ENCODE data around the gene GNG13. TPM values are rescaled to one million over a fixed set of nuclear protein-coding genes. Genes with fewer than 3 reads are reported as not detected.
"Not testable (repeated sequence)": the region's sequence is repeated elsewhere in the genome, so short reads cannot be mapped to it uniquely, and the experiment has no call there.

Gene GNG13
- total RNA-seq, 2 donors from 2014 or later, result not detected

- no peaks in the 10 kb centered on the region for H3K9me3 Mint-ChIP-seq
- DNase-seq (ENCODE audit: low spot score in 2 of 2), result no peak
- H3K36me3 Mint-ChIP-seq, result no peaks in the 10 kb centered on the region
- no peak for ATAC-seq
- no peak overlapping the region for H3K27ac Mint-ChIP-seq
These were observed 21.2 kb upstream of the GNG13 start for GRCh38 chr16:821751-822150.

DNA sequence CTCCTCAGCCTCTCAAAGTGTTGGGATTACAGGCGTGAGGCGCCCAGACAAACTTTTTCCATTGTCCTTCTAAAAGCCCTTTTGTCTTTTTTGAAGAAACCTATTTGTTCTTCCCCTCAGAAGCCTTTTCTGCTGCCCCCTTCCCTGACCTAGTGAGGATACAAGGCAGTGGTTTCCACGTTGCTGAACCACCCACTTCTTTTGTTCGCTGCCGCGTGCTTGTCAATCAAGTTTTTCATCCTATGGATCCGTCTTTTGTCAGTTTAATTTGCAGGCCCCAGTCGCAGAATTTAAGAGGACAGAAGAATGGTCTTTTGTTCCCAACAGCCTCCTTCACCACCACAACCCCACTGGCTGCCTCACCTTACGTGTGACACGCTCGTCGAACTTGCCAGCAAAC is 20.2 kb upstream of the GNG13 start:
- H3K27ac Mint-ChIP-seq, result no peak overlapping the region
- no peaks in the 10 kb centered on the region for H3K9me3 Mint-ChIP-seq
- ATAC-seq (no peak), DNase-seq (ENCODE audit: low spot score in 2 of 2) (no peak)
- no peaks in the 10 kb centered on the region for H3K36me3 Mint-ChIP-seq

DNA sequence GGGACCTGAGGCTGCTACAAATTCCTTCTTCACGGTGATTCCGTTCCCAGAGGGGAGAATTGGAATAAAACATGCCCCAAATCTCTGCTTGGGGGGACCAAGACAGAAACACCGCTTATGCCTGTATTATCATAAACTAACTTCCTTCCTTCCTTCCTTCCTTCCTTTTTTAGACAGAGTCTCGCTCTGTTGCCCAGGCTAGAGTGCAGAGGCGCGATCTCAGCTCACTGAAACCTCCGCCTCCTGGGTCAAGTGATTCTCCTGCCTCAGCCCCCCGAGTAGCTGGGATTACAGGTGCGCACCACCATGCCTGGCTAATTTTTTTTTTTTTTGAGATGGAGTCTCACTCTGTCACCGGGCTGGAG is 19.5 kb upstream of the GNG13 start:
- not testable (repeated sequence) for H3K36me3 Mint-ChIP-seq; H3K27ac Mint-ChIP-seq; DNase-seq (ENCODE audit: low spot score in 2 of 2); H3K9me3 Mint-ChIP-seq; ATAC-seq

- no peak overlapping the region for H3K27ac Mint-ChIP-seq
- H3K9me3 Mint-ChIP-seq, result no peaks in the 10 kb centered on the region
- peak in 1 of 2 donors; percentile 18 for ATAC-seq
These were observed 19.0 kb upstream of the GNG13 start for GRCh38 chr16:819336-820043.

GRCh38 chr16:818592-818991 is 18.1 kb upstream of the GNG13 start:
- no peaks in the 10 kb centered on the region for H3K36me3 Mint-ChIP-seq
- H3K9me3 Mint-ChIP-seq, result no peaks in the 10 kb centered on the region
- no peak for DNase-seq (ENCODE audit: low spot score in 2 of 2)
- H3K27ac Mint-ChIP-seq, result no peak overlapping the region
- no peak for ATAC-seq

More at GRCh38 chr16:819336-820043, 19.0 kb upstream of the GNG13 start:
- H3K36me3 Mint-ChIP-seq, result no peaks in the 10 kb centered on the region
- DNase-seq (ENCODE audit: low spot score in 2 of 2), result no peak

GRCh38 chr16:818132-818531 is 17.6 kb upstream of the GNG13 start:
- no peak overlapping the region for H3K27ac Mint-ChIP-seq
- no peak for DNase-seq (ENCODE audit: low spot score in 2 of 2)
- no peak for ATAC-seq
- H3K36me3 Mint-ChIP-seq, result no peaks in the 10 kb centered on the region
- H3K9me3 Mint-ChIP-seq, result no peaks in the 10 kb centered on the region

- no peak for DNase-seq (ENCODE audit: low spot score in 2 of 2)
- Mint-ChIP-seq H3K27ac (no peak overlapping the region), H3K9me3 (no peaks in the 10 kb centered on the region), H3K36me3 (no peaks in the 10 kb centered on the region)
- no peak for ATAC-seq
These were observed 16.7 kb upstream of the GNG13 start for GRCh38 chr16:817001-817906.

DNA sequence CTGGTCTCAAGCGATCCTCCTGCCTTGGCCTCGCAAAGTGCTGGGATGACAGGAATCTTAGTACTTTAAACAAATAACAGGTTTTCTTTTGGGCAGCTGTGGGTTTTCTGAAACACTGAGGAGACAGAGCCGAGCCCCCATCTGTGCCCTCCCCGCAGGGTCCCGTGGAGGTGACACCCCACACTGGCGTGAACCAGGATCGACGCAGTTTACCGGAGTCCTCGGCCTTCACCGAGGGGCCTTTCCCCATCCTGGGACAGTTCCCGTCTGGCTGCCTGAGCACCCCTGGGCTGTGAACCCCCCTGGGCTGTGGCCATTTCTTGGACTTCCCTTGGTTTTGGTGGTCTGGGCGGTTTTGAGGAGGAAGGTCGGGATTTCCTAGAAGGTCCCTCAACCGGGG is 15.3 kb upstream of the GNG13 start:
- Mint-ChIP-seq H3K27ac (no peak overlapping the region), H3K9me3 (no peaks in the 10 kb centered on the region), H3K36me3 (no peaks in the 10 kb centered on the region)
- no peak for DNase-seq (ENCODE audit: low spot score in 2 of 2)
- no peak for ATAC-seq

- Mint-ChIP-seq H3K27ac (no peak overlapping the region), H3K36me3 (no peaks in the 10 kb centered on the region), H3K9me3 (no peaks in the 10 kb centered on the region)
- ATAC-seq (no peak), DNase-seq (ENCODE audit: low spot score in 2 of 2) (no peak)
These were observed 14.4 kb upstream of the GNG13 start for GRCh38 chr16:814974-815373.

DNA sequence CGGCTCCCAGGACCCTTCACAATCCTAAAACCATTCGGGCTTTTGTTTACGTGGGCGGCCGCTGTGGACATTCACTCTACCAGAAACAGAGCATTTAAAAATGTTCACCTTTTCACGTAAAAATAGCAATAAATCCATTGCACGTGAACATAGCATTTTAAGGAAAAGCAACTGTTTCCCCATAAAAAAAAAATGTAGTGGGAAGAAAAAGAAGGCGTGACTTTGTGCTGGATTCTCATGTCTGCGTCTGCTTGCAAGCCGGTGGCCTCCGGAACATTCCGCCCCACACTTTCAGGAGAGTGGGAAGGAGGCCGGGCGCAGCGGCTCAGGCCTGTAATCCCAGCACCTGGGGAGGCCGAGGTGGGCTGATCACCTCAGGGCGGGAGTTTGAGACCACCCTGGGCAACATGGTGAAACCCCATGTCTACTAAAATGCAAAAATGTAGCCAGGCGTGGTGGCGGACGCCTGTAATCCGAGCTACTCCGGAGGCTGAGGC is 13.4 kb upstream of the GNG13 start:
- no peak overlapping the region for H3K27ac Mint-ChIP-seq
- H3K9me3 Mint-ChIP-seq, result no peaks in the 10 kb centered on the region
- no peaks in the 10 kb centered on the region for H3K36me3 Mint-ChIP-seq
- no peak for DNase-seq (ENCODE audit: low spot score in 2 of 2)
- ATAC-seq, result no peak

GRCh38 chr16:813204-813915 is 12.8 kb upstream of the GNG13 start:
- H3K36me3 Mint-ChIP-seq, result no peaks in the 10 kb centered on the region
- DNase-seq (ENCODE audit: low spot score in 2 of 2), result peak in 1 of 2 donors; percentile 65
- ATAC-seq, result peak; percentile 81 to 91

DNA sequence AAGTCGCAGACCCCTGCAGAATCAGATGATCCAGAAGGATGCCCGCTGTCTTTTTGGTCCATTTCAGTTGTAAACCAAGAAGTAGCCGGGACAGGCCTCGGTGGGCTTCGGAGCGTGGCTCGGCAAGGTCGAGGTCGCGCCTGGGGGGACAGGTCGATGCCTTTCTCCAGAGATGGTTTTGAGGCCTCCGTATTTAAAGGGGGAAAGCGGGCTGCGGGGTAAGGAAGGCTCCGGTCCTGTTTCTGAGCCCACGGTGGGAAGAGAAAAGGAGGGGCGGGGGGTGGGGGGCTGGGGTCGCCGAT is 7.5 kb upstream of the GNG13 start:
- Mint-ChIP-seq H3K36me3 (peaks cover 0 to 6% of the 10 kb centered on the region in 2 donors), H3K27ac (peak overlapping the region; percentile 88 to 98), H3K9me3 (no peaks in the 10 kb centered on the region)
- DNase-seq (ENCODE audit: low spot score in 2 of 2) (no peak), ATAC-seq (no peak)

More at GRCh38 chr16:813204-813915, 12.8 kb upstream of the GNG13 start:
- Mint-ChIP-seq H3K27ac (no peak overlapping the region), H3K9me3 (no peaks in the 10 kb centered on the region)

DNA sequence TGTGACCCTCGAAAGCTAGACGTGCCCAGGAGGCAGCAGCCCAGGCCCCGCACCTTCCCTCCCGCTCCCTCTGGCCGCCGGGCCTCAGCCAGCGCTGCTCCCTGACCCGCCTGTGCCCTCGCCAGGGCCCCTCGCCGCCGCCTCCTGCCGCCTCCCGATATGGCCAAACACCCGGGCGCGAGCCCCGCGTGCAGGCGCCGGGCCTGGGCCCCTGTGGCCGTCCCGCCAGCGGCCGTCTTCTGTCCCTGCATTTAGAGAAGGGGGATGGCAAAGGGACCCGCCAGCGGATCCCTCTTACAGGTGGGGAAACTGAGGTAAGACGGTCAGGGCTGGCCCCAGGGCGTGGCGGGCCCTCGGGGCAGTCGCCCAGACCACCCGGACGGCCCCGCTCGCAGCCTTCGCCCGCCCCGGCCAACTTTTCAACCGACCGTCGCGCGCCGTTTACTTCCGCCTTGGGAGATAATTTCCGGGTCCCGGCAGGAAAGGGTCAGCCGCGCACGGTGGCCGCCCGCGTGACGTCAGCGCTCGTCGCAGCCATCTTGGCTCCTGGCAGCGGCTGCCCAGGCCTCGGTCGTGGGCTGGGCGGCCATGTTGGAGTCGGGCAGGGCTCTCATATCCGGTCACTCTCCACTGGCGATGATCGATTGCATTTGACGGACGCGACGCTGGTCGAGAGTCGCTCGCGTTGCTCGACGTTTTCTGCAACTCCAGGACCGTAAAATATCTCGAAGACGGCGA is 7.0 kb upstream of the GNG13 start:
- DNase-seq (ENCODE audit: low spot score in 2 of 2), result peak; percentile 75 to 92
- peak; percentile 93 to 99 for ATAC-seq
- Mint-ChIP-seq H3K9me3 (no peaks in the 10 kb centered on the region), H3K27ac (peak overlapping the region; percentile 88 to 98), H3K36me3 (peaks cover 0 to 6% of the 10 kb centered on the region in 2 donors)

DNA sequence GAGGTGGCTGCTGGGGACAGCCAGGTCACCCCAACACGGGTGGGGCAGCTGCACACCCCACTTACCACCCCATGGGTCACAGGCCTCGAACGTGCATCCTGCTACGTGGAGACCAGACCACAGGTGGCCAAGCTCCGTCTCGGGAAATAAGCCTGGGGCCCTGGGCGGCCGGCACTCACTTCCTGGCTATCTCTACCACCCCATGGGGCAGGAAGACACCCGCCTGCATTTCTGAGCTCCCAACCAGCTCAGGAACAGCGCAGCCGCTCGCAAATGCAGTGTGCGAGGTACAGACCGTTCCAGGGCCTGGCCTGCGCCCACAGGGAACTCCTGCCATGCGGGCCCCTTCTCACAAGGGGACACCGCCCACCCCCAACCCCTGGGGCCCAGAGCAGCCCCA is 4.9 kb upstream of the GNG13 start:
- DNase-seq (ENCODE audit: low spot score in 2 of 2) (no peak), ATAC-seq (no peak)
- Mint-ChIP-seq H3K27ac (no peak overlapping the region), H3K9me3 (no peaks in the 10 kb centered on the region), H3K36me3 (peaks cover 0 to 6% of the 10 kb centered on the region in 2 donors)

GRCh38 chr16:804193-805048 is 3.9 kb upstream of the GNG13 start:
- DNase-seq (ENCODE audit: low spot score in 2 of 2), result no peak
- no peak overlapping the region for H3K27ac Mint-ChIP-seq
- peaks cover 0 to 6% of the 10 kb centered on the region in 2 donors for H3K36me3 Mint-ChIP-seq
- H3K9me3 Mint-ChIP-seq, result no peaks in the 10 kb centered on the region
- ATAC-seq, result no peak

DNA sequence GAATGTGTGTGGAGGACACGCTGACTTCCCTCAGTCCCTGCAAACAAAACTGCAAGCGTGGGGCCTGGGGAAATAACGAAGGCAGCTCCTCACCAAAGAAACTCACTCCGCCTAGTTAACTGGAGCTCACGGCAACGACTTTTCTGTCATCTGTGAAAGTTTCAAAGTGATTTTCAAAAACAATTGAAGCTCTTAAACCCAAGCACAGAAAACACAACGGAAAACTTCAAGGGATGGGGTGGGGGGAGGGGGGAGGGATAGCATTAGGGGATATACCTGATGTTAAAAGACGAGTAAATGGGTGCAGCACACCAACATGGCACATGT is 3.2 kb upstream of the GNG13 start:
- H3K27ac Mint-ChIP-seq, result no peak overlapping the region
- no peak for DNase-seq (ENCODE audit: low spot score in 2 of 2)
- H3K9me3 Mint-ChIP-seq, result no peaks in the 10 kb centered on the region
- peaks cover 0 to 6% of the 10 kb centered on the region in 2 donors for H3K36me3 Mint-ChIP-seq
- no peak for ATAC-seq
